Endothelial cell (in vitro differentiated cells): ENCODE data around the gene WNT3A. TPM values are rescaled to one million over a fixed set of nuclear protein-coding genes. Genes with fewer than 3 reads are reported as not detected.

ENCODE experiments used
- DNase-seq: peaks from one replicate; pipeline ENCODE4 v3.0.0; 2021; ENCODE audit warnings: low spot score
- H3K27ac Mint-ChIP-seq: one replicate; pipeline ENCODE4 v1.8.0; 2021; ENCODE audit warnings: mixed read lengths, inconsistent platforms; ENCODE audit not compliant: unreplicated experiment
- H3K27me3 Mint-ChIP-seq: one replicate; pipeline ENCODE4 v1.8.0; 2021; ENCODE audit warnings: mild to moderate bottlenecking, moderate library complexity, mixed read lengths, inconsistent platforms; ENCODE audit not compliant: unreplicated experiment
- H3K36me3 Mint-ChIP-seq: one replicate; pipeline ENCODE4 v1.8.0; 2021; ENCODE audit warnings: mild to moderate bottlenecking, low read depth, mixed read lengths, inconsistent platforms; ENCODE audit not compliant: unreplicated experiment
- H3K4me1 Mint-ChIP-seq: one replicate; pipeline ENCODE4 v1.8.0; 2021; ENCODE audit warnings: mild to moderate bottlenecking, mixed read lengths, inconsistent platforms; ENCODE audit not compliant: unreplicated experiment
- H3K4me3 Mint-ChIP-seq: one replicate; pipeline ENCODE4 v1.8.0; 2021; ENCODE audit warnings: mild to moderate bottlenecking, mixed read lengths, inconsistent platforms; ENCODE audit not compliant: unreplicated experiment
- H3K9me3 Mint-ChIP-seq: one replicate; pipeline ENCODE4 v1.8.0; 2021; ENCODE audit warnings: mixed read lengths, inconsistent platforms; ENCODE audit not compliant: unreplicated experiment
- total RNA-seq: library from RNA; stranded (reverse); fragmentation: NEBNext Ultra II Directional; extraction: Animal tissue kit (Norgen Biotek cat#: 25700); gene quantifications from one replicate; pipeline ENCODE4 v1.2.1, GENCODE V29; 2021; ENCODE audit not compliant: unreplicated experiment
- TF ChIP-seq, protein P1 (sequence below): fragments of 200-600 bp; sonication (generic); IDR thresholded peaks from one replicate; pipeline ENCODE4 v1.5.0; 2021; ENCODE audit warnings: antibody characterized with exemption; ENCODE audit not compliant: unreplicated experiment

Gene WNT3A
- total RNA-seq, 1 donor from 2014 or later: not detected

DNA sequence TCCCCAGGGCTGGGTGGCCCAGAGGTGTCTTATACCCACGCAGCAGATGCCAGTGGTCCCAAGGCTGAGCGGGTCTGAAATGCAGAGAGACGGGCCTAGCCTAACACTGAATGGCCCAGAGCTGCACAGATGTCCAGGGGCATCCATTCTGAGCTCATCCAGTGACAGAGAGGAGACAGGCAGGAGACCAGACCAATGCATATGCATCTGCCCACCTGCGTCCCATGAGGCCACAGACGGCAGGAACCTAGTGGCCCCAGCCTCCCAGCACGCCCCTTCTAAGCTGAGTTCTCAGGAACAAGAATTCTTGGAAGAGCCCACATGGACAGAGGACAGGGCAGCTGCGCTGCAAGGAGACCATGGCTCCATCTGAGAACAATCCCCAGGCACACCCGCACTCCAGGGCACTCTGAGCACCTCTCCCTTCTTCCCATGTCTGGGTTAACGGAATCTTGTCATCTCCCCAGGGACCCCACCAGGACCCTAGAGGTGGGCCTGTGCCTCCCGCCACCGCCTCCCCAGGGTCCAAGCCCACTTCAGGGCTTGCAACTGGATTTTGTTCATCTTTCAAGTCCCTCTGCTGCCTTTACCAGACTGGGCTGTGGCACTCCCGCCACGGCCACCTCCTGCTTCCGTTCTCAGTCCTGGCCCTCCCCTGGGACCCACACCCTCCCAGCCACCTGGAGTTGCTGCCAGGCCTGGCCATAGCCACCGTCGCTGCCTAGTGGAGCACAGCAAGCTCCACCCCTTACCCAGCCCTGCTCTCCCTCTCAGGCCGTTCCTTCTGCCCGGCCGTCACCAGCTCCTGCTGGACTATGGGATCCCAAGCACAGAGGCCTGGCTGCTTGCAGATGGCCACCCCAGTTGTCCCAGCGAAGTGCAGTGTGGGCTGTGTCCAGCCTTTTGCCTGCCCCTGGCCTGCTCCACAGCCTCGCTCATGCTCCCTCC is 3.3 kb downstream of the WNT3A start:
- Mint-ChIP-seq H3K4me3 (no peak overlapping the region), H3K27me3 (peaks cover 30% of the 10 kb centered on the region), H3K36me3 (no peaks in the 10 kb centered on the region), H3K9me3 (no peaks in the 10 kb centered on the region), H3K4me1 (no peaks in the 10 kb centered on the region), H3K27ac (no peak overlapping the region)
- TF ChIP-seq, protein P1, sequence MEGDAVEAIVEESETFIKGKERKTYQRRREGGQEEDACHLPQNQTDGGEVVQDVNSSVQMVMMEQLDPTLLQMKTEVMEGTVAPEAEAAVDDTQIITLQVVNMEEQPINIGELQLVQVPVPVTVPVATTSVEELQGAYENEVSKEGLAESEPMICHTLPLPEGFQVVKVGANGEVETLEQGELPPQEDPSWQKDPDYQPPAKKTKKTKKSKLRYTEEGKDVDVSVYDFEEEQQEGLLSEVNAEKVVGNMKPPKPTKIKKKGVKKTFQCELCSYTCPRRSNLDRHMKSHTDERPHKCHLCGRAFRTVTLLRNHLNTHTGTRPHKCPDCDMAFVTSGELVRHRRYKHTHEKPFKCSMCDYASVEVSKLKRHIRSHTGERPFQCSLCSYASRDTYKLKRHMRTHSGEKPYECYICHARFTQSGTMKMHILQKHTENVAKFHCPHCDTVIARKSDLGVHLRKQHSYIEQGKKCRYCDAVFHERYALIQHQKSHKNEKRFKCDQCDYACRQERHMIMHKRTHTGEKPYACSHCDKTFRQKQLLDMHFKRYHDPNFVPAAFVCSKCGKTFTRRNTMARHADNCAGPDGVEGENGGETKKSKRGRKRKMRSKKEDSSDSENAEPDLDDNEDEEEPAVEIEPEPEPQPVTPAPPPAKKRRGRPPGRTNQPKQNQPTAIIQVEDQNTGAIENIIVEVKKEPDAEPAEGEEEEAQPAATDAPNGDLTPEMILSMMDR: no peak
- no peak for DNase-seq

DNA sequence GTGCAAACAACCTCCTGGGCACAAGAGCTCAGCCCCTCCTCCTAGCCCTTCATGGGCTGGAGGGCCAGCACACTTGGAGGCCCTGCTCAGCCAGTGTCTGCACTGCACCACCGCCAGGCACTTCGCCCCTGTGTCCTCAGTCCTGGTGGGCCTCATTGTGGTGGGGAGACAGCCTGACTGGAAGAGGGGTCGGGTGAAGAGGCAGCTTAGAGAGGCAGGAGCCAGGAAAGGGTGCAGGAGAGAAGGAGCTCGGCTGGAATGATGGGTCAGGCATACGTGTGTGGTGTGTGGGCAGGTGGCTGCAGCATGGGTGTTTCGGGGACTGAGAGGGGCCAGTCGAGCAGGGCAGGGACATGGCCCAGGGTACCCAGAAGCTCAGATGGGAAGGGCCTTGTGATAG is 4.1 kb downstream of the WNT3A start:
- no peak for DNase-seq
- no peaks in the 10 kb centered on the region for H3K4me1 Mint-ChIP-seq
- TF ChIP-seq, protein P1: no peak
- H3K27me3 Mint-ChIP-seq: peaks cover 28% of the 10 kb centered on the region
- H3K36me3 Mint-ChIP-seq: no peaks in the 10 kb centered on the region
- no peaks in the 10 kb centered on the region for H3K9me3 Mint-ChIP-seq
- no peak overlapping the region for H3K4me3 Mint-ChIP-seq
- H3K27ac Mint-ChIP-seq: no peak overlapping the region

DNA sequence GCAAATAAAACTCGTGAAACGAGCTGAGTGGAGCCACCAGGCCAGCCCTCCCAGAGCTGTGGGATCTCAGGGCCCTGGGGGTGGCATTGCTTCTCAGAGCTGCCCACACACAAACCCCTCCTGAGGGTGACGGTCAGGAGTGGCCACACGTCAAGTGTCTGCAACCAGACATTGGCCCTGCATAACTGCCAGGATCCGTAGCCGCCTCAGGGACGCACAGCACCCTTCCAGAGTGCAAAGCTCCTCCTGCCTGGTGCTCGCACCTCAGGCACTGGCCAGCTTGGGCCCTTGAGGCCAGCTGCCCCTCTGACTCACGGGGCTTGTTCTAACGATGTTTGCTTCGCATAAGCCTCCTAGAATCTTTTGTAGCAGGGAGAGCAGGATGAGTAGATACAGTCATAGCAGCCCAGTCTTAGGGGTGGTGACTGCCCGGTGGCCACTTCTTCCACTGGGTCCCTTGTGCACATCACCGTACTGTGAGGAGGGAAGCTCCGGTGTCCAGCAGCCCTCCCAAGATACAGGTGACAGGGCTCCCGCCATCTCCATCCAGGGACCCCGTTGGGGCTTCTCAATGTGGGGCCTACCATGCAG is 5.0 kb downstream of the WNT3A start:
- Mint-ChIP-seq H3K9me3 (no peaks in the 10 kb centered on the region), H3K27me3 (peaks cover 28% of the 10 kb centered on the region), H3K36me3 (no peaks in the 10 kb centered on the region), H3K27ac (no peak overlapping the region), H3K4me3 (peak overlapping the region; percentile 3), H3K4me1 (no peaks in the 10 kb centered on the region)
- no peak for DNase-seq
- TF ChIP-seq, protein P1: no peak

DNA sequence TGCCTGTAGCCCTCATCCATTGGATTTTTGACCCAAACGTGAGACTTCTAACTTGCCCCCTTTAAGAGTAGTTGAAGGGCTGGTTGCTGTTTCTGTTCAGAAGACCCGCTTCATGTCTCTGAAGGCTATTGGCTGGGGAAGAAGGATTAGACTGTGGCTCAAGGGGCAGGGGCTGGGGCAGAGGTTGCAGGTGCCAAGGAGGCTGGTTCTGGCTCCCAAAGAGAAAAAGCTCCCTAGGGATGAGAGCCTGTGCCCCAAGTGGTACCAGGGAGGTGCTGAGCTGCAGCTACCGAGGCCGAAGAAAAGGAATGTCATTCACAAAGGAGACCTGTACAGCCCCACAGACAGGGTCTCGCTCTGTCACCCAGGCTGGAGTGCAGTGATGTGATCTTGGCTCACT is 5.8 kb downstream of the WNT3A start:
- Mint-ChIP-seq H3K9me3 (no peaks in the 10 kb centered on the region), H3K4me1 (no peaks in the 10 kb centered on the region), H3K4me3 (no peak overlapping the region), H3K27ac (no peak overlapping the region), H3K27me3 (peaks cover 32% of the 10 kb centered on the region), H3K36me3 (no peaks in the 10 kb centered on the region)
- TF ChIP-seq, protein P1: no peak
- no peak for DNase-seq
